Measurements from ENCODE around the gene ATXN3.
"Not testable (repeated sequence)": the region's sequence is repeated elsewhere in the genome, so short reads cannot be mapped to it uniquely, and the experiment has no call there.

The ATXN3 gene

DNA sequence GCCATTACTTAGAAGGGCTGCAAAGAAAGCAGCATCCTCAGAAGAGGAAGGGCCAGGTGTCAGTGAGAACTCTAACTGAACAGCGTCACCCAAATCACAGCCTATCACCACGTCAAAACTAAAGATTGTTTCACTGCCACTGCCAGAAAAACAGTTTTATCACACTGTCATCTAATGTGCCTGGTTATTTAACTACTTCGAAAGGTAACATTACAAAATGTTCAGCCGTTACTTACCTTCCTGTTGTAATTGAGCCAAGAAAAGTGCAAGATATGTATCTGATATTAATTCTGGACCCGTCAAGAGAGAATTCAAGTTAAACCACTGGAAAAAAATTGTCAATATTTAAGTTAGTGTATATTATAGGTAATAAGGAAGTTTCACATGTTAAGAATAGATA lies 17.9 kb downstream of the ATXN3 start:
- no CpG with 5 or more reads among the region's 5 CpGs for WGBS (ENCODE audit: insufficient coverage, insufficient read length)
- no peak for DNase-seq (ENCODE audit: low read depth, low spot score)
- no peaks in the 10 kb centered on the region for H3K9me3 ChIP-seq (ENCODE audit: control insufficient read depth, insufficient read depth, low read length)
- H3K4me3 ChIP-seq (ENCODE audit: low read length): no peak overlapping the region
- no peak overlapping the region for H3K27ac ChIP-seq (ENCODE audit: low read length)
- no peaks in the 10 kb centered on the region for H3K36me3 ChIP-seq (ENCODE audit: control insufficient read depth, insufficient read depth, low read length)
- no peaks in the 10 kb centered on the region for H3K27me3 ChIP-seq (ENCODE audit: control insufficient read depth, insufficient read depth, low read length)
- no peaks in the 10 kb centered on the region for H3K4me1 ChIP-seq (ENCODE audit: control insufficient read depth, insufficient read depth, low read length)

DNA sequence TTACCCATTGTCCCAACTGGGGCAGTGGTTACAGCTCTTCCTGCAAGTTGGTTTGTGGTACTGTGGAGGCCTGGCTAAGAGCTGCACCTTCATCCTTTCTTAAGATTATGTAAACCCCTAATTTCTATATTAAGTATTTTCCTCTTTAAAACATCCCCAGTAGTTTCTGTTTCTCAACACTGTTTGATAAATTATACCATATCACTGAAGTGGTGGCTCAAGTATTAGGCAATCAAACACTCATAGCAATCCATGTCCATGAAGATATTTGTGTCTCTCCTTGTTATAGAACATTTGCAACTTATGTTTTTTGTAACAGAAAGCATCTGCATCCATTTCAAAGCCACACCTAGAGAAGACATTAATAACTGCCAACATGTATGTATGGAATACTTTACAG lies 31.8 kb downstream of the ATXN3 start:
- Histone ChIP-seq H3K9me3 (ENCODE audit: control insufficient read depth, insufficient read depth, low read length) (no peaks in the 10 kb centered on the region), H3K4me3 (ENCODE audit: low read length) (no peak overlapping the region), H3K27me3 (ENCODE audit: control insufficient read depth, insufficient read depth, low read length) (no peaks in the 10 kb centered on the region), H3K4me1 (ENCODE audit: control insufficient read depth, insufficient read depth, low read length) (no peaks in the 10 kb centered on the region), H3K27ac (ENCODE audit: low read length) (no peak overlapping the region), H3K36me3 (ENCODE audit: control insufficient read depth, insufficient read depth, low read length) (no peaks in the 10 kb centered on the region; the same call in 1 of the 2 replicates)
- DNase-seq (ENCODE audit: low read depth, low spot score): no peak

DNA sequence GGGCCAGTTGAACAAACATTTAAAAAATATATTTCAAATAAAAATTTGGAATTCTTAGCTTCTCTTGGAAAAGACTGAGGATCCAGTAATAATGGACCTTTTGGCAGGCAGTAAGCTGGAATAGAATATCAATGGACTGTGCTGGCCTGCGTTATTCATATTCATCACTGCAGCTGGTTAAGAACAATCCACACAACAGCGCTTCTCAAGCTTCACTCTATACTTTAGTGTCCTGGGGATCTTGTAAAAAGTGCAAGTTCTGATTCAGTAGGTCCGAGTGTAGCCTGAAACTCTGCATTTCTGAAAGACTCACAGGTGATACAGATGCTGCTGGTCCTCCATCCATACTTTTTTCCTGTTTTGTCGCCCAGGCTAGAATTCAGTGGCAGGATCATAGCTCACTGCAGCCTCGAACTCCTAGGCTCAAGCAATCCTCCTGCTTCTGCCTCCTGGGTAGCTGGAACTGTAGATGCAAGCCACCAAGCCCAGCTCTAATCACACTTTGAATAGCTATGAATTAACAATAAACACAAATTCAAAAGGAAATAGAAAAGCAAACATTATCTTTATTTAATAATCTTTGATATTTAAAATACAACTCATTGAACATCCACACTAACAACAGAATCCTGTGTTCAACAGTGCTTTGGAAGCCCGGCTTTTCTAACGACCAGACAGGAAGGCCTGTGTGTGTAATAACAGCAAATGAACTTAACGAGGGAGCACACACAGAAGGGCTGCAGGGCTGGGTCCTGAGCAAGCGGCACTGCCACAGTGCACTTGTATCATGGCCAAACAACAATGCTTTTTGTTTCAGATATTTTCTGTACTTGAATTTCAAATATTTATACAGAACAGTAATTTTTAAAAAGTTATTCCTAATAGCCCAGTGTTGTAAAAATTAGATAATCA lies 48.1 kb downstream of the ATXN3 start:
- Histone ChIP-seq H3K9me3 (ENCODE audit: control insufficient read depth, insufficient read depth, low read length) (no peaks in the 10 kb centered on the region), H3K27me3 (ENCODE audit: control insufficient read depth, insufficient read depth, low read length) (no peaks in the 10 kb centered on the region), H3K4me3 (ENCODE audit: low read length) (no peak overlapping the region), H3K27ac (ENCODE audit: low read length) (no peak overlapping the region), H3K4me1 (ENCODE audit: control insufficient read depth, insufficient read depth, low read length) (no peaks in the 10 kb centered on the region), H3K36me3 (ENCODE audit: control insufficient read depth, insufficient read depth, low read length) (no peaks in the 10 kb centered on the region)
- WGBS (ENCODE audit: insufficient coverage, insufficient read length): no CpG with 5 or more reads among the region's 9 CpGs
- DNase-seq (ENCODE audit: low read depth, low spot score): no peak

DNA sequence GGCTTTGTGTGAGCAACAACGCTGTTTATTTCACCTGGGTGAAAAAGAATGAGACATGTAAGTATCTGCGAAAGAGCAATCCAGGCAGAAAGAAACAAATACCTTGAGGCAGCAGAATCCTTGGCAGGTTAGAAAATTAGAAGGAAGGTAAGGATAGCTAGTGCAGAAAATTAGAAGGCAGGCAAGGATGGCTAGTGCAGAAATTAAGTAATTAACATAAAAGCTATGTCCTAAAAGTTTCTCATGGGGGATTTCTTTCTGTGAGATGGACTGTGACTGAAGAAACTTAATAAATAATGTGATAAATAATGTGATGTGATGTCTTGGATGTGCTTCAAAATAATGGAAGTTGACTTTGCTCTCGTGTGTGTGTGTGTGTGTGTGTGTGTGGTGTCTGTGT lies 56.6 kb downstream of the ATXN3 start:
- WGBS (ENCODE audit: insufficient coverage, insufficient read length): no CpG with 5 or more reads among the region's 3 CpGs
- Histone ChIP-seq H3K9me3 (ENCODE audit: control insufficient read depth, insufficient read depth, low read length) (no peaks in the 10 kb centered on the region), H3K4me3 (ENCODE audit: low read length) (no peak overlapping the region), H3K27me3 (ENCODE audit: control insufficient read depth, insufficient read depth, low read length) (no peaks in the 10 kb centered on the region), H3K27ac (ENCODE audit: low read length) (no peak overlapping the region), H3K4me1 (ENCODE audit: control insufficient read depth, insufficient read depth, low read length) (no peaks in the 10 kb centered on the region; the same call in 1 of the 2 replicates), H3K36me3 (ENCODE audit: control insufficient read depth, insufficient read depth, low read length) (no peaks in the 10 kb centered on the region)
- DNase-seq (ENCODE audit: low read depth, low spot score): no peak

DNA sequence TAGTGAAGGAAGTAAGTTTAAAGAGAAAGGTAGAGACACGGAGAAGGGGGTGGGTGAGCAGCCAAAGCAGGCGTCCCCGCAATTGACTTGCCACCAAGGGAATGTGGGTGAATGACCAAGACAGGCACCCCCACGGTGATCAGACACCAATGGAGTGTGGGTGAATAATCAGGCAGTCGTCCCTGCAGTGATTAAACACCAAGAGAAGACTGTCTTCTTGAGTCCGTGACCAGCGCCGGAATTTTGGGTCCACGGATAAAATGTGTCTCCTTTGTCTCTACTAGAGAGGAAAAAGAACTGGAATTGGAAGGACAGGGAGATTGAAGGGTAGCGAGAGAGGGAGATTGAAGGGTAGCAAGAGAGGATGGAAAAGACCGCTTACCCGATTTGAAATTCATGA lies 57.2 kb downstream of the ATXN3 start:
- H3K36me3 ChIP-seq (ENCODE audit: control insufficient read depth, insufficient read depth, low read length); DNase-seq (ENCODE audit: low read depth, low spot score); H3K27me3 ChIP-seq (ENCODE audit: control insufficient read depth, insufficient read depth, low read length); H3K9me3 ChIP-seq (ENCODE audit: control insufficient read depth, insufficient read depth, low read length); H3K4me3 ChIP-seq (ENCODE audit: low read length); H3K4me1 ChIP-seq (ENCODE audit: control insufficient read depth, insufficient read depth, low read length); H3K27ac ChIP-seq (ENCODE audit: low read length): not testable (repeated sequence)
- no CpG with 5 or more reads among the region's 12 CpGs for whole genome bisulfite sequencing (ENCODE audit: insufficient coverage, insufficient read length)

DNA sequence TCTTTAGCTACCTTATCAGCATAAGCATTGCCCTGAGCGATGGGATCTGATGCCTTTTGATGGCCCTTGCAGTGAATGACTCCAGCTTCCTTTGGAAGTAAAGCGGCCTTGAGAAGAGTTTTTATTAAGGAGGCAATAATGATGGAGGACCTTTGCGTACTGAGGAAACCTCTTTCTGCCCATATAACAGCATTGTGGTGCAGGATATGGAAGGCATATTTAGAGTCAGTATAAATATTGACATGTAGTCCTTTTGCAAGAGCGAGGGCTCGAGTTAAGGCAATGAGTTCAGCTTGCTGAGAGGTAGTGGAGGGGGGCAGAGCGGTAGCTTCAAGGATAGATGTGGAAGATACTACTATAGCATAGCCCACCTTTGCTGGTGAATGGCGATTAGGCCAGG lies 60.5 kb downstream of the ATXN3 start:
- not testable (repeated sequence) for H3K27ac ChIP-seq (ENCODE audit: low read length); H3K27me3 ChIP-seq (ENCODE audit: control insufficient read depth, insufficient read depth, low read length); H3K4me3 ChIP-seq (ENCODE audit: low read length); H3K36me3 ChIP-seq (ENCODE audit: control insufficient read depth, insufficient read depth, low read length); H3K9me3 ChIP-seq (ENCODE audit: control insufficient read depth, insufficient read depth, low read length); H3K4me1 ChIP-seq (ENCODE audit: control insufficient read depth, insufficient read depth, low read length); DNase-seq (ENCODE audit: low read depth, low spot score)
- no CpG with 5 or more reads among the region's 7 CpGs for WGBS (ENCODE audit: insufficient coverage, insufficient read length)

DNA sequence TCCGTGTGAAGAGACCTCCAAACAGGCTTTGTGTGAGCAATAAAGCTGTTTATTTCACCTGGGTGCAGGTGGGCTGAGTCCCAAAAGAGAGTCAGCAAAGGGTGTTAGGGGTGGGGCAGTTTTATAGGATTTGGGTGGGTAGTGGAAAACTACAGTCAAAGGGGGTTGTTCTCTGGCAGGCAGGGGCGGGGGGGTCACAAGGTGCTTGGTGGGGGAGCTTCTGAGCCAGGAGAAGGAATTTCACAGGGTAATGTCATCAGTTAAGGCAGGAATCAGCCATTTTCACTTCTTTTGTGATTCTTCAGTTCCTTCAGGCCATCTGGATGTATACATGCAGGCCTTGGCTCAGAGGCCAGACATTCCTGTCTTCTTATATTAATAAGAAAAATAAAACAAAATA lies 64.6 kb downstream of the ATXN3 start:
- H3K9me3 ChIP-seq (ENCODE audit: control insufficient read depth, insufficient read depth, low read length); H3K27me3 ChIP-seq (ENCODE audit: control insufficient read depth, insufficient read depth, low read length); H3K27ac ChIP-seq (ENCODE audit: low read length); H3K4me3 ChIP-seq (ENCODE audit: low read length); H3K36me3 ChIP-seq (ENCODE audit: control insufficient read depth, insufficient read depth, low read length); H3K4me1 ChIP-seq (ENCODE audit: control insufficient read depth, insufficient read depth, low read length); DNase-seq (ENCODE audit: low read depth, low spot score): not testable (repeated sequence)
- no CpG with 5 or more reads among the region's 2 CpGs for WGBS (ENCODE audit: insufficient coverage, insufficient read length)

DNA sequence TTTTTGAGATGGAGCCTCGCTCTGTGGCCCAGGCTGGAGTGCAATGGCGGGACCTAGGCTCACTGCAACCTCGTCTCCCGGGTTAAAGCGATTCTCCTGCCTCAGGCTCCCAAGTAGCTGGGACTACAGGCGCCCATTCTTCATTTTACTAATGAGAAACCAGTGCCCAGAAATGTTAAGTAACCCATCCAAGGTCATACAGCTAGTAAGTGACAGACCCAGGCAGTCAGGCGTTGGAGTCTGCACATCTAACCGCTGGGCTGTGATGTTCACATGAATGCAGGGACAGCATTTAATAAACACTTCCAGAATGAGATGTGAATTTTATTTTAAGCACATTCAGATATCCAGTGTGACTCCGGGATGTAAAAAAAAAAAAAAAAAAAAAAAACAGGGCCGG lies 65.2 kb downstream of the ATXN3 start:
- Histone ChIP-seq H3K4me3 (ENCODE audit: low read length) (no peak overlapping the region), H3K36me3 (ENCODE audit: control insufficient read depth, insufficient read depth, low read length) (no peaks in the 10 kb centered on the region; the same call in 1 of the 2 replicates), H3K27ac (ENCODE audit: low read length) (no peak overlapping the region), H3K9me3 (ENCODE audit: control insufficient read depth, insufficient read depth, low read length) (no peaks in the 10 kb centered on the region), H3K4me1 (ENCODE audit: control insufficient read depth, insufficient read depth, low read length) (no peaks in the 10 kb centered on the region), H3K27me3 (ENCODE audit: control insufficient read depth, insufficient read depth, low read length) (no peaks in the 10 kb centered on the region)
- WGBS (ENCODE audit: insufficient coverage, insufficient read length): no CpG with 5 or more reads among the region's 10 CpGs
- DNase-seq (ENCODE audit: low read depth, low spot score): no peak

DNA sequence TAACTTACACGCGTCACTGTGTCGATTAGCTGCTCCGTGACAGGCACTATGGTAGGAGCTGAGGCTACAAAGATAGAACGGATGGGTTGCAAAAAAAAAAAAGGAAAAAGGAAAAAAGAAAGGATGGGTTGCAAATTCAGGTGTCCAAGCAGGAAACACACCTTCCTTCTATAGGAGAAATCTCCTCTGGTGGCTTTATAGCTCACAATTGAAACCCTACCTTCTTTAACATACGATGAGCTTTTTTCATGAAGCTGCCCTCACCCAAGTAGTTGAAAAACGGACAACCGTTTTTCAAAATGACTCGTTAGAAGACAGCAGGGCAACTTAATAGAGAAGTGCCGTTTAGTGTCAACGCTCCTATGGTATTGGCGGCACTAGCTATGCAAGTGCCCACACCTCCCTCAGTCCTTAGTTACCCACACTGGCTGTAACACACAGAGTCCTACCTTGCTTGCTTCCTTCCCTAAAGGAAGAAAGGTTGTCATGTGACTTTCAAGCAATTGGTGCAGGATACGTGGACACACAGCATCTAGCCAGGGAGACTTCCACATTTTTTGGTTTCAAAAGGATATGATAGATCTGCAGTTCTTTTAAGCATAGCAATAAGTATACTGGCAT lies 65.8 kb downstream of the ATXN3 start:
- DNase-seq (ENCODE audit: low read depth, low spot score): no peak
- H3K27ac ChIP-seq (ENCODE audit: low read length): no peak overlapping the region
- WGBS (ENCODE audit: insufficient coverage, insufficient read length): no CpG with 5 or more reads among the region's 13 CpGs
- H3K4me1 ChIP-seq (ENCODE audit: control insufficient read depth, insufficient read depth, low read length): no peaks in the 10 kb centered on the region
- peak overlapping the region; percentile 71; the same call in 1 of the 2 replicates for H3K4me3 ChIP-seq (ENCODE audit: low read length)
- no peaks in the 10 kb centered on the region for H3K27me3 ChIP-seq (ENCODE audit: control insufficient read depth, insufficient read depth, low read length)
- H3K9me3 ChIP-seq (ENCODE audit: control insufficient read depth, insufficient read depth, low read length): no peaks in the 10 kb centered on the region
- H3K36me3 ChIP-seq (ENCODE audit: control insufficient read depth, insufficient read depth, low read length): no peaks in the 10 kb centered on the region; the same call in 1 of the 2 replicates

DNA sequence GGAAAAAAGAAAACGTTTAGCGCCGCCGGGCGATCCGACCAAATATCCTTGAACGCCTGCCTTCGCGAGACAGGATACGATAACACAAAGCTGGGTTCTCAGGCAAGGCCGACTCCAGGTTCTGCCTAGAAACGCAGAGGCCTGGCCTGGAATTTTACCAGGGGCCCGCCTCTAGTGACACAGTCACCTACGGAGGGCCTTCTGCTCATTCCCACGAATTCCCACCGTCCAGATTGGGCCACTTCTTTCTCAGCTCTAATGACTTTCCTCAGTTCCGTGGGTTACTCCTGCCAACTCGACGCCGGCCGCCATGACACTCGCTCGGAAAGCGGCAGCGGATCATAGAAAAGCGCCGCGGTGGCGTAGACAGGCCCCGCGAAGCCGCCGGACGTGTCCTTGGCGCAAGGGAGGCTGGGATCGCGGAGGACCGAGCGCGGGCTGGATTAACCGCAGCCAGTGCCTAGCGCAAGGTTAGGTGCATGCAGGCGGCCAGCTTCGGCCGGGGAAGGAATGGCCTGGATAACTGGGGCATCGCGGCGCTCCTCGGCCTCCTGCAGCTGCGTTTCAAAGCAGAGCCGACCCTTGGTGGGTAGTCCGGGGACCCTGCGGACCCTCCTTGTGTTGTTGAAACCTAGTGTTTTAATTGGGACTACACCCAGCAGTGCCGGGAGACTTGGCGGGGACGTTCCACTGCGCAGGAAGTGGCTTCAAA lies 66.5 kb downstream of the ATXN3 start, which contains the start of gene TRIP11:
Gene TRIP11 (minus strand): TSS at position 341 of the 712 bp plus-strand sequence. CDS start 374 bp downstream, outside the sequence.
- Histone ChIP-seq H3K36me3 (ENCODE audit: control insufficient read depth, insufficient read depth, low read length) (no peaks in the 10 kb centered on the region; the same call in 1 of the 2 replicates), H3K4me1 (ENCODE audit: control insufficient read depth, insufficient read depth, low read length) (no peaks in the 10 kb centered on the region), H3K9me3 (ENCODE audit: control insufficient read depth, insufficient read depth, low read length) (no peaks in the 10 kb centered on the region), H3K27ac (ENCODE audit: low read length) (no peak within 1 kb of the TSS), H3K27me3 (ENCODE audit: control insufficient read depth, insufficient read depth, low read length) (no peaks in the 10 kb centered on the region), H3K4me3 (ENCODE audit: low read length) (peak within 1 kb of the TSS; percentile 71)
- WGBS (ENCODE audit: insufficient coverage, insufficient read length): no CpG with 5 or more reads among the region's 57 CpGs
- peak; percentile 73 for DNase-seq (ENCODE audit: low read depth, low spot score)
